ENCODE results near the gene ZC3H14. TPM values are rescaled to one million over a fixed set of nuclear protein-coding genes. Genes with fewer than 3 reads are reported as not detected.

The ZC3H14 gene
- total RNA-seq, 1 experiment from 2014 or later = 66.2 TPM

- no TSS peak for BruUV-seq (replicated peaks)
Observed at GRCh38 chr14:88599761-88600439, 37.1 kb downstream of the ZC3H14 start.

More at GRCh38 chr14:88599761-88600439, 37.1 kb downstream of the ZC3H14 start:
- Histone ChIP-seq H3K4me3 (replicated peaks in 1 of 2; ENCODE audit: low read depth in 1 of 2, low read length in 2 of 2) (no peak overlapping the region), H3K36me3 (ENCODE audit: control insufficient read depth in 1 of 2, insufficient read depth in 2 of 2, low read length in 2 of 2) (peaks cover 52 to 56% of the 10 kb centered on the region in 2 experiments), H2AFZ (ENCODE audit: low read depth, low read length, poor library complexity, severe bottlenecking) (no peak overlapping the region), H3K79me2 (ENCODE audit: insufficient read depth, low read length) (peaks cover 7% of the 10 kb centered on the region; the same call in 1 of the 2 replicates), H3K4me2 (ENCODE audit: low read length) (no peak overlapping the region), H3K9me2 (ENCODE audit: insufficient read depth) (no peaks in the 10 kb centered on the region), H3K9ac (ENCODE audit: low read length) (no peak overlapping the region), H3K4me1 (ENCODE audit: control insufficient read depth in 1 of 2, insufficient read depth in 2 of 2, low read length in 2 of 2) (no peaks in the 10 kb centered on the region), H3K27me3 (ENCODE audit: insufficient read depth, low read length) (no peaks in the 10 kb centered on the region), H4K20me1 (ENCODE audit: insufficient read depth) (no peaks in the 10 kb centered on the region), H3K27ac (ENCODE audit: low read depth, low read length) (no peak overlapping the region), H3K9me3 (ENCODE audit: control insufficient read depth in 1 of 2, insufficient read depth in 1 of 2, low read depth in 1 of 2, low read length in 2 of 2) (no peaks in the 10 kb centered on the region)
- RAD21 ChIA-PET (ENCODE audit: low non-redundant PET in 1 of 2, low total read pairs in 2 of 2, uncharacterized antibody in 2 of 2, unreplicated experiment in 2 of 2) = no interaction called here
- TF ChIP-seq SRF (IDR thresholded peaks at IDR 0.05; ENCODE audit: low read depth) = no peak
- TF ChIP-seq ZNF274 (IDR thresholded peaks at IDR 0.05; ENCODE audit: low read depth, low read length) = no peak
- no peak for TF ChIP-seq CBX3 (IDR thresholded peaks at IDR 0.05; ENCODE audit: low read depth)
- no peak for TF ChIP-seq EZH2 (IDR thresholded peaks at IDR 0.05)
- TF ChIP-seq, protein P1, sequence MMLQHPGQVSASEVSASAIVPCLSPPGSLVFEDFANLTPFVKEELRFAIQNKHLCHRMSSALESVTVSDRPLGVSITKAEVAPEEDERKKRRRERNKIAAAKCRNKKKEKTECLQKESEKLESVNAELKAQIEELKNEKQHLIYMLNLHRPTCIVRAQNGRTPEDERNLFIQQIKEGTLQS (IDR thresholded peaks at IDR 0.05) = no peak
- no peak for TF ChIP-seq YY1 (IDR thresholded peaks at IDR 0.05; ENCODE audit: extremely low read depth, insufficient replicate concordance, low read depth, low read length)
- TF ChIP-seq RAD21 (IDR thresholded peaks at IDR 0.05; ENCODE audit: low read depth) = no peak
- TF ChIP-seq, protein P2, sequence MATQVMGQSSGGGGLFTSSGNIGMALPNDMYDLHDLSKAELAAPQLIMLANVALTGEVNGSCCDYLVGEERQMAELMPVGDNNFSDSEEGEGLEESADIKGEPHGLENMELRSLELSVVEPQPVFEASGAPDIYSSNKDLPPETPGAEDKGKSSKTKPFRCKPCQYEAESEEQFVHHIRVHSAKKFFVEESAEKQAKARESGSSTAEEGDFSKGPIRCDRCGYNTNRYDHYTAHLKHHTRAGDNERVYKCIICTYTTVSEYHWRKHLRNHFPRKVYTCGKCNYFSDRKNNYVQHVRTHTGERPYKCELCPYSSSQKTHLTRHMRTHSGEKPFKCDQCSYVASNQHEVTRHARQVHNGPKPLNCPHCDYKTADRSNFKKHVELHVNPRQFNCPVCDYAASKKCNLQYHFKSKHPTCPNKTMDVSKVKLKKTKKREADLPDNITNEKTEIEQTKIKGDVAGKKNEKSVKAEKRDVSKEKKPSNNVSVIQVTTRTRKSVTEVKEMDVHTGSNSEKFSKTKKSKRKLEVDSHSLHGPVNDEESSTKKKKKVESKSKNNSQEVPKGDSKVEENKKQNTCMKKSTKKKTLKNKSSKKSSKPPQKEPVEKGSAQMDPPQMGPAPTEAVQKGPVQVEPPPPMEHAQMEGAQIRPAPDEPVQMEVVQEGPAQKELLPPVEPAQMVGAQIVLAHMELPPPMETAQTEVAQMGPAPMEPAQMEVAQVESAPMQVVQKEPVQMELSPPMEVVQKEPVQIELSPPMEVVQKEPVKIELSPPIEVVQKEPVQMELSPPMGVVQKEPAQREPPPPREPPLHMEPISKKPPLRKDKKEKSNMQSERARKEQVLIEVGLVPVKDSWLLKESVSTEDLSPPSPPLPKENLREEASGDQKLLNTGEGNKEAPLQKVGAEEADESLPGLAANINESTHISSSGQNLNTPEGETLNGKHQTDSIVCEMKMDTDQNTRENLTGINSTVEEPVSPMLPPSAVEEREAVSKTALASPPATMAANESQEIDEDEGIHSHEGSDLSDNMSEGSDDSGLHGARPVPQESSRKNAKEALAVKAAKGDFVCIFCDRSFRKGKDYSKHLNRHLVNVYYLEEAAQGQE (IDR thresholded peaks at IDR 0.05; ENCODE audit: low read depth) = no peak
- no peak for TF ChIP-seq ZFX (IDR thresholded peaks at IDR 0.05)
- no peak for TF ChIP-seq TCF7L2 (IDR thresholded peaks at IDR 0.05; ENCODE audit: borderline replicate concordance, extremely low read depth, insufficient read depth, insufficient read length)
- CTCF ChIA-PET = no interaction called here
- POLR2A ChIA-PET = no interaction called here
- intact Hi-C loops (cut with micrococcal nuclease) = no loop called here
- no peak for ATAC-seq
- DNase-seq (ENCODE audit: low read depth, low spot score) = no peak
